GM23338 (cell line): Measurements from ENCODE around the gene DPH2.

ENCODE experiments used
- CREB1 ChIP-seq: fragments of 250-450 bp; sonication (Bioruptor Pico); IDR thresholded peaks from 2 replicates; pipeline ENCODE4 v1.5.0; 2020; ENCODE audit warnings: low read depth, mild to moderate bottlenecking, moderate library complexity
- EZH2 ChIP-seq: fragments of 200-600 bp; sonication (generic); IDR thresholded peaks from one replicate; pipeline ENCODE4 v1.8.0; 2017; ENCODE audit warnings: antibody characterized with exemption, mild to moderate bottlenecking, low read depth; ENCODE audit not compliant: unreplicated experiment
- EZH2phosphoT487 ChIP-seq: fragments of 200-600 bp; sonication (generic); IDR thresholded peaks from one replicate; pipeline ENCODE4 v1.8.1; 2018; ENCODE audit warnings: antibody characterized with exemption; ENCODE audit not compliant: unreplicated experiment
- JUNB ChIP-seq: IDR thresholded peaks from one replicate; pipeline ENCODE4 v1.6.1; 2016; ENCODE audit warnings: antibody characterized with exemption; ENCODE audit not compliant: unreplicated experiment
- NANOG ChIP-seq: IDR thresholded peaks from 2 replicates; pipeline ENCODE4 v1.6.1; 2016; ENCODE audit warnings: antibody characterized with exemption, borderline replicate concordance
- POLR2AphosphoS5 ChIP-seq: IDR thresholded peaks from 2 replicates; pipeline ENCODE4 v1.6.1; 2016; ENCODE audit warnings: antibody characterized with exemption, low read depth
- STAT1 ChIP-seq: IDR thresholded peaks from one replicate; pipeline ENCODE4 v1.6.1; 2016; ENCODE audit warnings: antibody characterized with exemption; ENCODE audit not compliant: unreplicated experiment
- ZNF114 ChIP-seq: fragments of 250-450 bp; sonication (Bioruptor Pico); IDR thresholded peaks from 2 replicates; pipeline ENCODE4 v1.5.0; 2020; ENCODE audit warnings: mild to moderate bottlenecking, moderate library complexity
- ZNF331 ChIP-seq: fragments of 250-450 bp; sonication (Bioruptor Pico); IDR thresholded peaks from 2 replicates; pipeline ENCODE4 v1.5.0; 2020; ENCODE audit warnings: low read depth, mild to moderate bottlenecking, moderate library complexity
- TF ChIP-seq, protein P1 (sequence below), 2 experiments: fragments of 200-600 bp in 1 of 2; sonication (generic) in 1 of 2; conservative IDR thresholded peaks; 2 replicates each; pipeline versions ENCODE4 v1.5.1 to v1.6.1; 2016 to 2017; ENCODE audit warnings: antibody characterized with exemption in 2 of 2, low read depth in 2 of 2, mild to moderate bottlenecking in 2 of 2, moderate library complexity in 1 of 2
- TF ChIP-seq, protein P2 (sequence below): IDR thresholded peaks from one replicate; pipeline ENCODE4 v1.6.1; 2018; ENCODE audit warnings: antibody characterized with exemption; ENCODE audit not compliant: unreplicated experiment
- TF ChIP-seq, protein P3 (sequence below): IDR thresholded peaks from 2 replicates; pipeline ENCODE4 v1.6.1; 2016; ENCODE audit warnings: antibody characterized with exemption

DNA sequence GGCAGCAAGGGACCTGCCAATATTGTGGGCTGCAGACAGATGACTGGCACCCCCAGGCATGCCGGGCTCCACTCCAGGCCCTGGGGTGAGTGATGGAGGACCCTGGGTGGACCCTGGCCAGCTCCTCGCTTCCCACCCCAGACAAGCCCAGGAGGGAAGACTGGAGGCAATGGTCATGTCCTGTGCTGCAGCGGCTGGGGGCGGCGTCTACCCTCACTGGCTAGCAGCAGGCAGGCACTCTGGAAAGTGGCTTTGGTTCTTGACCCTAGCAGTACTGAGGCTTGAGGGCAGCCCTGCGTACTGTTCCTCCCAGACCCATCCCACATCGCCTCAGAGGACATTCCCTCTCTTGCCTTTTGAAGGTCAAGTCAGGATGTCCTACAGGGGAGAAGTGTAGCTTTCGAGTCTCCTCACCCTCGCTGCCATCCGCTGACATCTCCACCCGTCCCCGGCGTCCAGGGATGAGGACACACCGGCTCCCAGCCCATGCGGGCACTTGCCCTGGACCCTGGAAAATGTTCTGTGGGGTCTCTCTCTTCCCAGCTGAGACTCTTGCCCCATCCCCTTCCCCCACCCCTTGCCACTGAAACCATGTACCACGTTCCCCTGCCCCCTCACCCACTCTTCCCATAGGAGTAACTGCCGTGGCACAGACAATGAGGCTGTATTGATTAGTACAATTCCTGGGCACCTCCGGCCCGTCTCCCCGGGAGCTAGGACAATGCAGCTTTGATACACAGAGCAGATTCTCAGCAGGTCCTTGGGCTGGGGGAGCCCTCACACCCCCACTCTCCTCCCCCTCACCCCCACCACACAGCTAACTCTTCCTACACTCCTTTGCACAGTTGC is 46.5 kb downstream of the DPH2 start:
- no peak for TF ChIP-seq POLR2AphosphoS5
- TF ChIP-seq, protein P1, sequence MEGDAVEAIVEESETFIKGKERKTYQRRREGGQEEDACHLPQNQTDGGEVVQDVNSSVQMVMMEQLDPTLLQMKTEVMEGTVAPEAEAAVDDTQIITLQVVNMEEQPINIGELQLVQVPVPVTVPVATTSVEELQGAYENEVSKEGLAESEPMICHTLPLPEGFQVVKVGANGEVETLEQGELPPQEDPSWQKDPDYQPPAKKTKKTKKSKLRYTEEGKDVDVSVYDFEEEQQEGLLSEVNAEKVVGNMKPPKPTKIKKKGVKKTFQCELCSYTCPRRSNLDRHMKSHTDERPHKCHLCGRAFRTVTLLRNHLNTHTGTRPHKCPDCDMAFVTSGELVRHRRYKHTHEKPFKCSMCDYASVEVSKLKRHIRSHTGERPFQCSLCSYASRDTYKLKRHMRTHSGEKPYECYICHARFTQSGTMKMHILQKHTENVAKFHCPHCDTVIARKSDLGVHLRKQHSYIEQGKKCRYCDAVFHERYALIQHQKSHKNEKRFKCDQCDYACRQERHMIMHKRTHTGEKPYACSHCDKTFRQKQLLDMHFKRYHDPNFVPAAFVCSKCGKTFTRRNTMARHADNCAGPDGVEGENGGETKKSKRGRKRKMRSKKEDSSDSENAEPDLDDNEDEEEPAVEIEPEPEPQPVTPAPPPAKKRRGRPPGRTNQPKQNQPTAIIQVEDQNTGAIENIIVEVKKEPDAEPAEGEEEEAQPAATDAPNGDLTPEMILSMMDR (conservative IDR thresholded peaks at IDR 0.05; ENCODE audit: low read depth in 2 of 2) = no peak
- TF ChIP-seq EZH2 = no peak
- no peak for TF ChIP-seq EZH2phosphoT487
- TF ChIP-seq, protein P2, sequence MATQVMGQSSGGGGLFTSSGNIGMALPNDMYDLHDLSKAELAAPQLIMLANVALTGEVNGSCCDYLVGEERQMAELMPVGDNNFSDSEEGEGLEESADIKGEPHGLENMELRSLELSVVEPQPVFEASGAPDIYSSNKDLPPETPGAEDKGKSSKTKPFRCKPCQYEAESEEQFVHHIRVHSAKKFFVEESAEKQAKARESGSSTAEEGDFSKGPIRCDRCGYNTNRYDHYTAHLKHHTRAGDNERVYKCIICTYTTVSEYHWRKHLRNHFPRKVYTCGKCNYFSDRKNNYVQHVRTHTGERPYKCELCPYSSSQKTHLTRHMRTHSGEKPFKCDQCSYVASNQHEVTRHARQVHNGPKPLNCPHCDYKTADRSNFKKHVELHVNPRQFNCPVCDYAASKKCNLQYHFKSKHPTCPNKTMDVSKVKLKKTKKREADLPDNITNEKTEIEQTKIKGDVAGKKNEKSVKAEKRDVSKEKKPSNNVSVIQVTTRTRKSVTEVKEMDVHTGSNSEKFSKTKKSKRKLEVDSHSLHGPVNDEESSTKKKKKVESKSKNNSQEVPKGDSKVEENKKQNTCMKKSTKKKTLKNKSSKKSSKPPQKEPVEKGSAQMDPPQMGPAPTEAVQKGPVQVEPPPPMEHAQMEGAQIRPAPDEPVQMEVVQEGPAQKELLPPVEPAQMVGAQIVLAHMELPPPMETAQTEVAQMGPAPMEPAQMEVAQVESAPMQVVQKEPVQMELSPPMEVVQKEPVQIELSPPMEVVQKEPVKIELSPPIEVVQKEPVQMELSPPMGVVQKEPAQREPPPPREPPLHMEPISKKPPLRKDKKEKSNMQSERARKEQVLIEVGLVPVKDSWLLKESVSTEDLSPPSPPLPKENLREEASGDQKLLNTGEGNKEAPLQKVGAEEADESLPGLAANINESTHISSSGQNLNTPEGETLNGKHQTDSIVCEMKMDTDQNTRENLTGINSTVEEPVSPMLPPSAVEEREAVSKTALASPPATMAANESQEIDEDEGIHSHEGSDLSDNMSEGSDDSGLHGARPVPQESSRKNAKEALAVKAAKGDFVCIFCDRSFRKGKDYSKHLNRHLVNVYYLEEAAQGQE = no peak
- TF ChIP-seq ZNF331 = no peak
- TF ChIP-seq, protein P3, sequence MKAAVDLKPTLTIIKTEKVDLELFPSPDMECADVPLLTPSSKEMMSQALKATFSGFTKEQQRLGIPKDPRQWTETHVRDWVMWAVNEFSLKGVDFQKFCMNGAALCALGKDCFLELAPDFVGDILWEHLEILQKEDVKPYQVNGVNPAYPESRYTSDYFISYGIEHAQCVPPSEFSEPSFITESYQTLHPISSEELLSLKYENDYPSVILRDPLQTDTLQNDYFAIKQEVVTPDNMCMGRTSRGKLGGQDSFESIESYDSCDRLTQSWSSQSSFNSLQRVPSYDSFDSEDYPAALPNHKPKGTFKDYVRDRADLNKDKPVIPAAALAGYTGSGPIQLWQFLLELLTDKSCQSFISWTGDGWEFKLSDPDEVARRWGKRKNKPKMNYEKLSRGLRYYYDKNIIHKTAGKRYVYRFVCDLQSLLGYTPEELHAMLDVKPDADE = no peak
- TF ChIP-seq JUNB = no peak
- no peak for TF ChIP-seq CREB1 (CRISPR knock-in tag)
- TF ChIP-seq NANOG = no peak
- no peak for TF ChIP-seq ZNF114
- no peak for TF ChIP-seq STAT1
